MM.1S (cell line): Measurements from ENCODE around the gene APOC3.

Experiments
- DNase-seq: peaks from one replicate; pipeline ENCODE4 v3.0.0-alpha.2; 2015
- H2AFZ ChIP-seq: fragments of 300-600 bp; sonication (generic); 2 replicates; pipeline ENCODE4 v1.6.0; 2016; ENCODE audit warnings: antibody characterized with exemption, low read length
- H3F3A ChIP-seq: fragments of 300-600 bp; sonication (generic); 2 replicates; pipeline ENCODE4 v1.6.1; 2016; ENCODE audit warnings: mild to moderate bottlenecking, antibody characterized with exemption, low read length, moderate library complexity, mixed read lengths; ENCODE audit not compliant: insufficient read depth
- H3K27ac ChIP-seq: fragments of 300-600 bp; sonication (generic); 2 replicates; pipeline ENCODE4 v1.5.1; 2016; ENCODE audit warnings: mild to moderate bottlenecking, low read length
- H3K27me3 ChIP-seq: fragments of 300-600 bp; sonication (generic); replicated peaks from 2 replicates; pipeline ENCODE4 v1.6.0; 2016; ENCODE audit warnings: low read length; ENCODE audit not compliant: insufficient read depth
- H3K36me3 ChIP-seq: fragments of 300-600 bp; sonication (generic); replicated peaks from 2 replicates; pipeline ENCODE4 v1.6.1; 2016; ENCODE audit warnings: mild to moderate bottlenecking, low read length, mixed read lengths; ENCODE audit not compliant: insufficient read depth
- H3K4me1 ChIP-seq: fragments of 300-600 bp; sonication (generic); 2 replicates; pipeline ENCODE4 v1.6.1; 2016; ENCODE audit warnings: low read length, mixed read lengths
- H3K4me2 ChIP-seq: fragments of 300-600 bp; sonication (generic); 2 replicates; pipeline ENCODE4 v1.6.0; 2016; ENCODE audit warnings: low read depth, low read length
- H3K4me3 ChIP-seq: fragments of 300-600 bp; sonication (generic); 2 replicates; pipeline ENCODE4 v1.5.1; 2016; ENCODE audit warnings: low read length, mixed read lengths
- H3K79me2 ChIP-seq: fragments of 300-600 bp; sonication (generic); 2 replicates; pipeline ENCODE4 v1.6.1; 2016; ENCODE audit warnings: mixed run types, low read length, mixed read lengths
- H3K9ac ChIP-seq: fragments of 300-600 bp; sonication (generic); 2 replicates; pipeline ENCODE4 v1.6.1; 2016; ENCODE audit warnings: low read length, mixed read lengths
- H3K9me2 ChIP-seq: fragments of 300-600 bp; sonication (generic); replicated peaks from 2 replicates; pipeline ENCODE4 v1.6.1; 2016; ENCODE audit warnings: mild to moderate bottlenecking, low read length, mixed read lengths; ENCODE audit not compliant: insufficient read depth
- H3K9me3 ChIP-seq: fragments of 300-600 bp; sonication (generic); replicated peaks from 2 replicates; pipeline ENCODE4 v1.6.1; 2016; ENCODE audit warnings: mild to moderate bottlenecking, low read length, mixed read lengths; ENCODE audit not compliant: insufficient read depth
- H4K20me1 ChIP-seq: fragments of 300-600 bp; sonication (generic); 2 replicates; pipeline ENCODE4 v1.6.1; 2016; ENCODE audit warnings: mild to moderate bottlenecking, low read length, moderate library complexity, mixed read lengths; ENCODE audit not compliant: insufficient read depth
- EZH2 ChIP-seq: fragments of 300-600 bp; sonication (generic); optimal IDR thresholded peaks from 2 replicates; pipeline ENCODE3; 2017; ENCODE audit warnings: low read depth, mild to moderate bottlenecking, antibody characterized with exemption, low read length, mixed read lengths
- EZH2phosphoT487 ChIP-seq: fragments of 300-600 bp; sonication (generic); IDR thresholded peaks from 2 replicates; pipeline ENCODE4 v1.6.1; 2018; ENCODE audit warnings: antibody characterized with exemption, low read length
- TF ChIP-seq, protein P1 (sequence below): fragments of 300-600 bp; sonication (generic); IDR thresholded peaks from 2 replicates; pipeline ENCODE4 v1.5.1; 2016; ENCODE audit warnings: antibody characterized with exemption, low read length, mixed read lengths

APOC3 gene

DNA sequence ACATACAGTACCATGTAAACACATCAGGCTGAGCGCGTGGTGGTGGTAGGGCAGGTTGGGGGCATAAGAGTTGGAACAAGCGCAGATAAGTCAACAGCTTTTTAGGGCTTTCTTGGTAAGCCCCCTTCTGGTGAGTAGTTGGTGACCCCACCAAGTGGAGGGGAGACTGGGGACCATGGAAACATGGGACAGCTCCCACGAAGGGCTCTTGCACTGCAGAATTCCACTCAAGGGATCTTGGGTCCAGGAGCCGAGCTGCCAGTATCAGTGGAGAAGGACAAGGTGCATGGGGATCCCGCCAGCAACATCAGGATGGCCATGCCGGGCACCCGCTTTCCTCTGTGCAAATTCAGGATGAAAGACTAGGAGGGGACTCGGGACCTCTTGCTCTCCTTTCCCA is 14.0 kb downstream of the APOC3 start:
- 0 out of 2 replicates have a peak, but pooled peaks cover 3% of the 10 kb centered on the region for H3K4me1 ChIP-seq
- H2AFZ ChIP-seq, result no peak overlapping the region
- no peak for TF ChIP-seq EZH2
- TF ChIP-seq, protein P1, sequence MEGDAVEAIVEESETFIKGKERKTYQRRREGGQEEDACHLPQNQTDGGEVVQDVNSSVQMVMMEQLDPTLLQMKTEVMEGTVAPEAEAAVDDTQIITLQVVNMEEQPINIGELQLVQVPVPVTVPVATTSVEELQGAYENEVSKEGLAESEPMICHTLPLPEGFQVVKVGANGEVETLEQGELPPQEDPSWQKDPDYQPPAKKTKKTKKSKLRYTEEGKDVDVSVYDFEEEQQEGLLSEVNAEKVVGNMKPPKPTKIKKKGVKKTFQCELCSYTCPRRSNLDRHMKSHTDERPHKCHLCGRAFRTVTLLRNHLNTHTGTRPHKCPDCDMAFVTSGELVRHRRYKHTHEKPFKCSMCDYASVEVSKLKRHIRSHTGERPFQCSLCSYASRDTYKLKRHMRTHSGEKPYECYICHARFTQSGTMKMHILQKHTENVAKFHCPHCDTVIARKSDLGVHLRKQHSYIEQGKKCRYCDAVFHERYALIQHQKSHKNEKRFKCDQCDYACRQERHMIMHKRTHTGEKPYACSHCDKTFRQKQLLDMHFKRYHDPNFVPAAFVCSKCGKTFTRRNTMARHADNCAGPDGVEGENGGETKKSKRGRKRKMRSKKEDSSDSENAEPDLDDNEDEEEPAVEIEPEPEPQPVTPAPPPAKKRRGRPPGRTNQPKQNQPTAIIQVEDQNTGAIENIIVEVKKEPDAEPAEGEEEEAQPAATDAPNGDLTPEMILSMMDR, result no peak
- TF ChIP-seq EZH2phosphoT487, result no peak
- H3K4me3 ChIP-seq, result no peak overlapping the region
- no peaks in the 10 kb centered on the region for H3F3A ChIP-seq
- no peak overlapping the region for H3K4me2 ChIP-seq
- no peaks in the 10 kb centered on the region for H3K79me2 ChIP-seq
- H3K27ac ChIP-seq, result no peak overlapping the region
- H3K9ac ChIP-seq, result no peak overlapping the region
- no peak for DNase-seq
- no peaks in the 10 kb centered on the region for H3K27me3 ChIP-seq
- no peaks in the 10 kb centered on the region; the same call in none of the 2 replicates for H3K36me3 ChIP-seq
- H3K9me3 ChIP-seq, result no peaks in the 10 kb centered on the region
- no peaks in the 10 kb centered on the region for H4K20me1 ChIP-seq
- H3K9me2 ChIP-seq, result no peaks in the 10 kb centered on the region

DNA sequence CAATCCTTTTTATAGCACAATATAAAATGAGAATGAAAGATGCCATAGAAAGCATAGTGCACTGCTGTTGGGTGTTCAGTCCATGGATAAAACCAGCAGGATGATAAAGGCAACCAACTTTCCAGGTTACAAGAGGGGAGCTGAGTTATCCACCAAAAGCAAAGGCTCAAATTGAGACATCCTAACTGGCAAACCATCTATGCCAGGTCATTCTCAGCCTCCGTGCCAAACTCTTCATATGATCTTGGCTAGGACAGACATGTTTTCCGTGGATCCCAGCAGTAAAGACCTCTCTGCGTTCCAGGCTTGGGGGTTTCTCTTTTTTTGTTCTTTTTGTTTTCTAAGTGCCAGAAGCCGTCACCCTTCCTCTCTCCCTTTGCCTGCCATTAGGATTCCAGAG is 15.0 kb downstream of the APOC3 start:
- Histone ChIP-seq H3K4me1 (0 out of 2 replicates have a peak, but pooled peaks cover 3% of the 10 kb centered on the region), H4K20me1 (no peaks in the 10 kb centered on the region), H3K9me2 (no peaks in the 10 kb centered on the region), H3K27me3 (no peaks in the 10 kb centered on the region), H2AFZ (no peak overlapping the region), H3F3A (no peaks in the 10 kb centered on the region), H3K27ac (no peak overlapping the region), H3K79me2 (no peaks in the 10 kb centered on the region), H3K9ac (no peak overlapping the region), H3K36me3 (no peaks in the 10 kb centered on the region; the same call in none of the 2 replicates), H3K4me3 (no peak overlapping the region), H3K9me3 (no peaks in the 10 kb centered on the region), H3K4me2 (no peak overlapping the region)
- DNase-seq, result no peak
- TF ChIP-seq, protein P1, result no peak
- no peak for TF ChIP-seq EZH2
- TF ChIP-seq EZH2phosphoT487, result no peak

DNA sequence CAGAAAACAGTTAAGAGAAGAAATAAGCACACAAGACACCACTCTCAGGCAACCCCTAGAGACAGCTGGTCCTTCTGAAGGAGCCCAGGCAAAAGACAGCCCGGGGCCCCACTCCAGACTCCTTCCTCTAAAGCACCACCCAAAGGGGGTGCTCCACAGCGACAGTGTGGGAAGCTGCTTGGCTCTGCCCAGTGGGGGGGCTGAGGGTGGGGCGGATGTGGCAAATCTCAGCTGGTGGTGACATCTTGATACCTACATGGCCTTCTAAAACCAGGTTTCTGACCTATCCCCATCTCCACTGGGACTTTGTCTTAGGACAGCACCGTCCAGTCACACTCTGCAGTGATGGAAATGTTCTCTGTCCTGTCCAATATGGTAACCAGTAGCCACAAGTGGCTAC is 17.9 kb downstream of the APOC3 start:
- Histone ChIP-seq H3K9ac (no peak overlapping the region), H3K27me3 (no peaks in the 10 kb centered on the region), H4K20me1 (no peaks in the 10 kb centered on the region), H3K36me3 (no peaks in the 10 kb centered on the region; the same call in none of the 2 replicates), H3K79me2 (peaks cover 6% of the 10 kb centered on the region), H3K9me2 (no peaks in the 10 kb centered on the region), H2AFZ (no peak overlapping the region), H3F3A (no peaks in the 10 kb centered on the region), H3K4me2 (no peak overlapping the region), H3K27ac (no peak overlapping the region), H3K4me1 (peaks cover 17% of the 10 kb centered on the region), H3K4me3 (no peak overlapping the region), H3K9me3 (no peaks in the 10 kb centered on the region)
- DNase-seq, result no peak
- TF ChIP-seq EZH2, result no peak
- TF ChIP-seq, protein P1, result no peak
- no peak for TF ChIP-seq EZH2phosphoT487
